ENCODE measurements around the gene ZNF148.
A peak's percentile ranks its signal among the peaks of the same experiment; 100 is the strongest.

Gene ZNF148

GRCh38 chr3:125386811-125387210 lies 11.7 kb upstream of the ZNF148 start:
- TF ChIP-seq, protein P1, sequence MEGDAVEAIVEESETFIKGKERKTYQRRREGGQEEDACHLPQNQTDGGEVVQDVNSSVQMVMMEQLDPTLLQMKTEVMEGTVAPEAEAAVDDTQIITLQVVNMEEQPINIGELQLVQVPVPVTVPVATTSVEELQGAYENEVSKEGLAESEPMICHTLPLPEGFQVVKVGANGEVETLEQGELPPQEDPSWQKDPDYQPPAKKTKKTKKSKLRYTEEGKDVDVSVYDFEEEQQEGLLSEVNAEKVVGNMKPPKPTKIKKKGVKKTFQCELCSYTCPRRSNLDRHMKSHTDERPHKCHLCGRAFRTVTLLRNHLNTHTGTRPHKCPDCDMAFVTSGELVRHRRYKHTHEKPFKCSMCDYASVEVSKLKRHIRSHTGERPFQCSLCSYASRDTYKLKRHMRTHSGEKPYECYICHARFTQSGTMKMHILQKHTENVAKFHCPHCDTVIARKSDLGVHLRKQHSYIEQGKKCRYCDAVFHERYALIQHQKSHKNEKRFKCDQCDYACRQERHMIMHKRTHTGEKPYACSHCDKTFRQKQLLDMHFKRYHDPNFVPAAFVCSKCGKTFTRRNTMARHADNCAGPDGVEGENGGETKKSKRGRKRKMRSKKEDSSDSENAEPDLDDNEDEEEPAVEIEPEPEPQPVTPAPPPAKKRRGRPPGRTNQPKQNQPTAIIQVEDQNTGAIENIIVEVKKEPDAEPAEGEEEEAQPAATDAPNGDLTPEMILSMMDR (IDR thresholded peaks at IDR 0.05; ENCODE audit: insufficient read depth, low read depth, low read length, missing control alignments), result no peak
- no peak overlapping the region for H3K4me3 ChIP-seq (ENCODE audit: low read length)
- no peak for DNase-seq (ENCODE audit: low read depth)

DNA sequence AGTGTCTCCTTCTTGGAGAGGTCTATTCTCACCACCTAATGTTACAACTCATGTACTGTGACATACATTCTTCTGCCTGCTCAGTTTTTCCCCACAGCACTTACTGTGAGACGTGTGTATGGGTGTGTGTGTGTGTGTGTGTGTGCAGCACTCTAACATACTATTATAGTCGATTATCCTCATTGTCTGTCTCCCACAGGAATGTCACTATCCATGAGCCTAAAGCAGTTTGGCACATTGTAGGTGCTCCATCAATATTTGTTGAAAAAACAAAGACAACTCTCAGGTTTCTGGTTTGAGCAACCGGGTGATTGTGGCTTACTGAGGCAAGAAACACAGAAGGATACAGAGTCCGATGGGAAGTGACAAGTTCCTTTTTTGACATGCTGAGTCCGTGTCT lies 8.6 kb upstream of the ZNF148 start:
- TF ChIP-seq, protein P1 (IDR thresholded peaks at IDR 0.05; ENCODE audit: insufficient read depth, low read depth, low read length, missing control alignments), result no peak
- DNase-seq (ENCODE audit: low read depth), result no peak
- no peak overlapping the region for H3K4me3 ChIP-seq (ENCODE audit: low read length)

DNA sequence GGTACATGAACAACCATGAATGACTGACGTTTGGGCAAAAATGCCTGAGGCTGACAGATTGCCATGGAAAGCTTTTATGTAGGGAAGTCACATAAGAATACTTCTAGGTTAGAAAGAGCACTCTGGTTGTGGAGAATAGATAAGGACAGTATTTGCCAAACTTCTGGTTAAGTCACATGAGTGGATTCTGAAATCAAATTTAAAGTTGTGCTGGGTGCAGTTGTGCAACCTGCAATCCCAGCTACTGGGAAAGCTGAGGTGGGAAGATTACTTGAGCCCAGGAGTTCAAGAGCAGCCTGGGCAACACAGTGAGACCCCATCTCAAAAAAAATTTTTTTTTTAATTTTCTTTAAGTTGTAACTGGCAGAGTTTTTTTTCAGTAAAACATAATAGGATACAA lies 7.2 kb upstream of the ZNF148 start:
- TF ChIP-seq, protein P1 (IDR thresholded peaks at IDR 0.05; ENCODE audit: insufficient read depth, low read depth, low read length, missing control alignments), result no peak
- H3K4me3 ChIP-seq (ENCODE audit: low read length), result no peak overlapping the region
- no peak for DNase-seq (ENCODE audit: low read depth)

DNA sequence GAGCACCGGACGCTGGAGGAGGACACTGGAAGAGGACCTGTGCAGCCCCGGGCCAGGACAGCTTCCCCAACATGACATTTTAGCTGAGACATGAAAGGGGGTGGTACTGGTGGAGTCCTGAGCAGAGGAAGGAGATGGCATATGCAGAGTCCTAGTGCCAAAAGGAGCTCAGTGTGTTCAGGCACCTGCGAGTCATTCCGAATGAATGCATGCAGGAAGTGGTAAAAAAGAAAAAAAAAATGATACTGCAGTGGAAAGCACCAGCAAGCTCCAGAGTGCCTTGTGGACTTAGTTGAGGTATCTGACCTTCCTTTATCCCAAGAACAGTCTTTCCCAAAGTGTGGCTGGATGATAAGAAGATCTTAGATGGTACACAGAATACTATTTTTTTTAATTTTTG lies 6.6 kb upstream of the ZNF148 start:
- no peak overlapping the region for H3K4me3 ChIP-seq (ENCODE audit: low read length)
- peak; percentile 48 for DNase-seq (ENCODE audit: low read depth)
- TF ChIP-seq, protein P1 (IDR thresholded peaks at IDR 0.05; ENCODE audit: insufficient read depth, low read depth, low read length, missing control alignments), result no peak

- TF ChIP-seq, protein P1 (IDR thresholded peaks at IDR 0.05; ENCODE audit: insufficient read depth, low read depth, low read length, missing control alignments), result no peak
- DNase-seq (ENCODE audit: low read depth), result peak; percentile 30
- no peak overlapping the region for H3K4me3 ChIP-seq (ENCODE audit: low read length)
Measured at GRCh38 chr3:125381314-125381713, 6.2 kb upstream of the ZNF148 start.

DNA sequence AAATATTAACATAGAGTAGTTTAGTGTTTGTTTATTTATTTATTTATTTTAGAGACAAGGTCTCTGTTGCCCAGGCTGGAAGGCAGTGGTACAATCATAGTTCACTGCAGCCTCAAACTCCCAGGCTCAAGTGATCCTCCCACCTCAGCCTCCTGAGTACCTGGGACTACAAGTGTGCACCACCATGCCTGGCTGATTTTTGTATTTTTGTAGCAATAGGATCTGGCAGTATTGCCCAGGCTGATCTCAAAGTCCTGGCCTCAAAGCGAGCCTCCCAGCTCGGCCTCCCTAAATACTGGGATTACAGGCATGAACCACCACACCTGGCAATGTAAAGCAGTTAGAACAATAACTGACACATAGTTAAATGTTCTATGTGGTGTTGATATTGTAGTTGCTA lies 4.4 kb upstream of the ZNF148 start:
- TF ChIP-seq, protein P1 (IDR thresholded peaks at IDR 0.05; ENCODE audit: insufficient read depth, low read depth, low read length, missing control alignments), result no peak
- no peak for DNase-seq (ENCODE audit: low read depth)
- no peak overlapping the region for H3K4me3 ChIP-seq (ENCODE audit: low read length)

DNA sequence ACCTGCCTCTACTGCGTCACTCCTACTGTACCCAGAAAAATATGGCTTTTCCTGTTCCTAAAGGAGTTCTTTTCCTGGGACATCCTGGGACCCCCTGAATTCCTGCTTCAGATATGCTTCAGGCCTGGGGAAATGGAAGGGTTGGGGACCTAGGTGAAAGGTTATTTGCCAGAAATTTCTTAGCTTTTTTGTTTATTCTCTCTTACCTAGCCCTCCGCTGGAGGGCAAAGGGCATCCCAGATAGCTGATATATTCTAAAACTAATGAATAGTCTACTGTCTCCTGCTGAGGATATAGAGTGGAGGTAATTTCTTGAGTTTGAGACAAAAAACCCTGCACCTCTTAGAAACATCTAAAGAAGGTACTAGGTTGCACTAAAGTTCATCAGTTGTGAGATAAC lies 3.6 kb upstream of the ZNF148 start:
- H3K4me3 ChIP-seq (ENCODE audit: low read length), result no peak overlapping the region
- DNase-seq (ENCODE audit: low read depth), result no peak
- TF ChIP-seq, protein P1 (IDR thresholded peaks at IDR 0.05; ENCODE audit: insufficient read depth, low read depth, low read length, missing control alignments), result no peak
